NCI-H748 (cell line): ENCODE data around the gene HHIP.
A peak's percentile ranks its signal among the peaks of the same experiment; 100 is the strongest.

Experiments
- DNase-seq: peaks from one replicate; lab custom pipeline; 2025; ENCODE audit not compliant: unreplicated experiment; lab: John Stamatoyannopoulos, UW

HHIP gene

GRCh38 chr4:144645631-144646522 lies at the start of gene HHIP:
Gene HHIP, plus strand, starts transcription at chr4:144646156. Its CDS starts 520 bp downstream, at chr4:144646676.
- peak; percentile 52 for DNase-seq

- no peak for DNase-seq
These were observed 48.8 kb upstream of the HHIP start for GRCh38 chr4:144597171-144597570.

- no peak for DNase-seq
These were observed 46.3 kb upstream of the HHIP start for GRCh38 chr4:144599621-144600020.

- no peak for DNase-seq
These were observed 34.1 kb upstream of the HHIP start for GRCh38 chr4:144611850-144612249.

- DNase-seq = no peak
These were observed 30.9 kb upstream of the HHIP start for GRCh38 chr4:144614850-144615585.

GRCh38 chr4:144621681-144622080 lies 24.3 kb upstream of the HHIP start:
- no peak for DNase-seq

- no peak for DNase-seq
These were observed 18.3 kb upstream of the HHIP start for GRCh38 chr4:144627663-144628076.

GRCh38 chr4:144633215-144633614 lies 12.7 kb upstream of the HHIP start:
- no peak for DNase-seq

- no peak for DNase-seq
These were observed 10.8 kb upstream of the HHIP start for GRCh38 chr4:144634978-144635747.

GRCh38 chr4:144644368-144645101 lies 1.4 kb upstream of the HHIP start:
- DNase-seq = no peak

GRCh38 chr4:144645102-144645630 lies 790 bp upstream of the HHIP start:
- no peak for DNase-seq

- peak; percentile 22 for DNase-seq
These were observed 653 bp downstream of the HHIP start for GRCh38 chr4:144646523-144647094.

GRCh38 chr4:144647095-144647561 lies 1.2 kb downstream of the HHIP start:
- DNase-seq = peak; percentile 11

- DNase-seq = no peak
These were observed 1.6 kb downstream of the HHIP start for GRCh38 chr4:144647590-144647989.

- peak; percentile 2 for DNase-seq
These were observed 2.1 kb downstream of the HHIP start for GRCh38 chr4:144648042-144648441.

- DNase-seq = peak; percentile 90
These were observed 3.7 kb downstream of the HHIP start for GRCh38 chr4:144649646-144650045.

- peak; percentile 1 for DNase-seq
These were observed 4.5 kb downstream of the HHIP start for GRCh38 chr4:144650311-144651005.

GRCh38 chr4:144653781-144654545 lies 8.0 kb downstream of the HHIP start:
- no peak for DNase-seq

- peak; percentile 31 for DNase-seq
These were observed 9.5 kb downstream of the HHIP start for GRCh38 chr4:144655491-144655890.
